SU-DHL-6 (cell line): ENCODE measurements around the gene SP9.

Experiments
- H2AFZ ChIP-seq: fragments of 200-600 bp; sonication (generic); 2 replicates; pipeline ENCODE4 v1.6.1; 2014; ENCODE audit warnings: low read depth, mild to moderate bottlenecking, moderate library complexity, mixed read lengths, antibody characterized with exemption, low read length; ENCODE audit not compliant: severe bottlenecking
- H3F3A ChIP-seq: fragments of 200-600 bp; shearing (Covaris generic); 2 replicates; pipeline ENCODE4 v1.6.0; 2016; ENCODE audit warnings: antibody characterized with exemption, mild to moderate bottlenecking; ENCODE audit not compliant: insufficient read depth
- H3K27ac ChIP-seq: fragments of 200-600 bp; sonication (generic); 2 replicates; pipeline ENCODE4 v1.5.1; 2016; ENCODE audit warnings: low read depth, mild to moderate bottlenecking, low read length, moderate library complexity, mixed read lengths
- H3K27me3 ChIP-seq: fragments of 200-600 bp; sonication (generic), shearing (Covaris generic); 2 replicates; pipeline ENCODE4 v1.6.0; 2014; ENCODE audit warnings: mild to moderate bottlenecking, low read length
- H3K36me3 ChIP-seq: fragments of 200-600 bp; sonication (generic); 2 replicates; pipeline ENCODE4 v1.6.1; 2014; ENCODE audit warnings: mild to moderate bottlenecking, low read length, mixed read lengths
- H3K4me2 ChIP-seq: fragments of 300-600, 200-600 bp; shearing (Covaris generic), sonication (generic); 2 replicates; pipeline ENCODE4 v1.6.0; 2014; ENCODE audit warnings: low read length, low read depth, mild to moderate bottlenecking; ENCODE audit not compliant: poor library complexity, severe bottlenecking
- H3K4me3 ChIP-seq: fragments of 200-600 bp; sonication (generic); 2 replicates; pipeline ENCODE4 v1.5.1; 2014; ENCODE audit warnings: antibody characterized with exemption, low read length, mild to moderate bottlenecking, mixed read lengths; ENCODE audit not compliant: insufficient read depth, poor library complexity, severe bottlenecking
- H3K79me2 ChIP-seq: fragments of 200-600 bp; sonication (generic); 2 replicates; pipeline ENCODE4 v1.6.1; 2014; ENCODE audit warnings: mild to moderate bottlenecking, low read length, moderate library complexity; ENCODE audit not compliant: insufficient read depth
- H3K9ac ChIP-seq: fragments of 200-600 bp; sonication (generic); 2 replicates; pipeline ENCODE4 v1.7.0; 2014; ENCODE audit warnings: mild to moderate bottlenecking, low read length
- H3K9me2 ChIP-seq: fragments of 200-600 bp; sonication (generic); replicated peaks from 2 replicates; pipeline ENCODE4 v1.6.1; 2014; ENCODE audit warnings: low read length; ENCODE audit not compliant: insufficient read depth
- H3K9me3 ChIP-seq: fragments of 200-600 bp; sonication (generic); 2 replicates; pipeline ENCODE4 v1.6.1; 2014; ENCODE audit warnings: low read length, mixed read lengths; ENCODE audit not compliant: insufficient read depth
- H4K20me1 ChIP-seq: fragments of 200-600 bp; sonication (generic); 2 replicates; pipeline ENCODE4 v1.6.1; 2014; ENCODE audit warnings: low read depth, mild to moderate bottlenecking, antibody characterized with exemption, low read length, moderate library complexity, mixed read lengths
- CTCF ChIP-seq: fragments of 200-600 bp; sonication (generic); IDR thresholded peaks from one replicate; pipeline ENCODE4 v1.5.1; 2017; ENCODE audit warnings: antibody characterized with exemption, mild to moderate bottlenecking, low read length, moderate library complexity; ENCODE audit not compliant: insufficient read depth, poor library complexity, severe bottlenecking
- EZH2phosphoT487 ChIP-seq: fragments of 200-600 bp; sonication (generic), shearing (Covaris generic); conservative IDR thresholded peaks from 2 replicates; pipeline ENCODE4 v1.6.1; 2018; ENCODE audit warnings: mild to moderate bottlenecking, antibody characterized with exemption, low read length, moderate library complexity, mixed read lengths

Gene SP9

DNA sequence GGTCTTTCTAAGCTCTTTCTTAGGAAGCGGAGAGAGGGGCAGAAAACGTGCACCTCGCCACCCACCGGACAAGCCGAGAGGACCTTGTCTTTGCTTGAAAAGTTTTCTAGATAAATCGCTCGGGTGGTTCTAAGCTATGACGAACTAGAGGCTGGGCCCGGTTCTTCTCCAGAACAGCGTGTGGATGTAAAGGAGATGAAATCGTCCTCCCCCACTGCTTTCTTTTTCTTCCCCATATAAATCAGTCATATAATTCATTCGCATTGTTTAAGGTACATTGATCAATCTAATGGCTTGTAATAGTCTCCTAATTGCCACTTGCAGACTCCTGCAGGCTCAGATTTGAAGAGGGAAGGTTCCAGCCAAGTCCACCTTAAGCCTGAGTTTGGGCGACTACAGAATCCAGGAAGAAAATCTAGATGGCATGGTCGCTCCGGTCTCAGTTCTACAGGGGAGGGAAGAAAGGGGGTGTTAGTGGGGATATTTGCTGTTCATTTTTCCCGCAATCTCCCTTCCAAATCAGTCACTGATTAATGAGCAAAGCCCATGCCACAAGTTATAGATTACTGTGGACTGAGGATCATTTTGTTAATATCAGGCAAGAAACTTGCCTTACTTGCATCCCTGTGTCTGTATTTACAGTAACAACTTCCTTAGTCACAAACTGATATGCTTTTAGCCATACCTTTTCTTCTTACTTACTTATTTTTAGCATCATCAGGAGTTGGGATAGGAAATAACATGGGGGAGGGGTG is 5.6 kb upstream of the SP9 start:
- H3K79me2 ChIP-seq, result no peaks in the 10 kb centered on the region
- no peak overlapping the region for H2AFZ ChIP-seq
- H3F3A ChIP-seq, result no peaks in the 10 kb centered on the region
- TF ChIP-seq EZH2phosphoT487, result no peak
- no peaks in the 10 kb centered on the region for H3K9me2 ChIP-seq
- no peak overlapping the region for H3K9ac ChIP-seq
- H3K36me3 ChIP-seq, result no peaks in the 10 kb centered on the region
- no peaks in the 10 kb centered on the region for H3K9me3 ChIP-seq
- no peaks in the 10 kb centered on the region for H4K20me1 ChIP-seq
- no peak overlapping the region for H3K4me3 ChIP-seq
- H3K27me3 ChIP-seq, result no peaks in the 10 kb centered on the region
- H3K4me2 ChIP-seq, result no peak overlapping the region
- no peak overlapping the region for H3K27ac ChIP-seq

DNA sequence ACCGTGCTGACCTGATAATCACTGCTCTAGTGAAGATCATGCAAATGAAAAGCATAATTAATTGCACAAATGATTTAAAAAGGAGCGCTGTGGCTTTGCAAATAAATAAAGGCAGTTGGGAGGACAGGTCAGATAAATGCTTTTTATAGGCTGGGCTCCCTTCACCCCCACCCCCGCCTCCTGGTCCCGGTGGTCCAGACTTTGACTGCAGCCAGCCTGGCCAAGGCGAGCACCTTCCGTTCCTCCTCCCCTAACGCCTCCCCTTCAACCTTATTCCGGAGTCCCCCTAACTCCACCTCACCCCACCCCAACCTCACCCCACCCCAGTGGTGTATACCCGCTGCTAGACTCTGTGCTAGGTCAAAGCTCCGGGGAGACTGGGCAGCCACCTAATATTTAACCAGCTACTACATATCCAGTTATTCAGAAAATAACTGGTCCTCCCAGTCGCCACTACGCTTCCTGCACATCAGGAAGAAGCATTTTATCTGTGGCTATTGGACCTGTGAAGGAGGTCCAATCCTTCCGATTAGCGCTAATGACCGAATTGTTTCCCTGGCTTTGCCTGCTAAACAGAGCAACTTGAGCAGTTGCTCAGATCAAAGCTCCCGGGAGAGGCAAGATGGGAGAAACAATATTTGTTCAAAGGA is 3.7 kb upstream of the SP9 start:
- no peaks in the 10 kb centered on the region for H3K36me3 ChIP-seq
- no peaks in the 10 kb centered on the region for H3F3A ChIP-seq
- H3K4me2 ChIP-seq, result no peak overlapping the region
- no peaks in the 10 kb centered on the region for H3K27me3 ChIP-seq
- TF ChIP-seq EZH2phosphoT487 (no peak), CTCF (no peak)
- H4K20me1 ChIP-seq, result no peaks in the 10 kb centered on the region
- no peaks in the 10 kb centered on the region for H3K9me2 ChIP-seq
- H3K9ac ChIP-seq, result no peak overlapping the region
- no peaks in the 10 kb centered on the region for H3K79me2 ChIP-seq
- H2AFZ ChIP-seq, result no peak overlapping the region
- no peak overlapping the region for H3K4me3 ChIP-seq
- H3K9me3 ChIP-seq, result no peaks in the 10 kb centered on the region
- H3K27ac ChIP-seq, result no peak overlapping the region

DNA sequence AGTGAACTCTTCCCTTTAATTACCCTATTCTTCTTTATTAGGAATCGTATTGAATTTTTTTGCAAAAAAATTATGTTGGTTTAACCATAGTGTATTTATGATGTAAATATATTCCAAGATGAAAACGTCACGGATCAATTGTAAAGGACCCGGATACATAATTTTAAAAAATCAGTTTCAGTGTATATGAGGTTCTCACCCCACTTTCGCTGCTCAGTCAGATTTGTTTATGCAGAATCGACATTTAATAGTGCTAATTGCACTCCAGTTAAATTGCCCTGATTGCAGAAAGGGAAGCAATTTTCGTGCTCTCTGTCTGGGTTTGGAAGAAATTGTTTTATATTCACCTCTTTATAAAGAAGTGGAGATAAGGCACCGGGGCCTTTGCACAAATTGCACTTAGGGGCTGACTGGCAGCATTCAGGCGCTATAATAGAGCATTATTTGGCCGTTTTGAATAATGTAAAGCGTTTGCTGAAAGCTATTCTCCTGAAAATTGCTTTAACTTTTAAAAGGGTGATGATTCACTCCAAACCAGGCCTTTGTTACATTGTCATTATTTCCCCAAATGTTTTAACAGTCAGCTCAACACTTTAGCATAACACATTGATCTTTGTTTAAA is 3.0 kb upstream of the SP9 start:
- no peak overlapping the region for H3K9ac ChIP-seq
- no peaks in the 10 kb centered on the region for H3K9me2 ChIP-seq
- no peaks in the 10 kb centered on the region for H3K9me3 ChIP-seq
- H3K27me3 ChIP-seq, result no peaks in the 10 kb centered on the region
- H3K79me2 ChIP-seq, result no peaks in the 10 kb centered on the region
- no peak overlapping the region for H2AFZ ChIP-seq
- H3F3A ChIP-seq, result no peaks in the 10 kb centered on the region
- H4K20me1 ChIP-seq, result no peaks in the 10 kb centered on the region
- no peak overlapping the region for H3K27ac ChIP-seq
- no peaks in the 10 kb centered on the region for H3K36me3 ChIP-seq
- no peak for TF ChIP-seq EZH2phosphoT487
- no peak for TF ChIP-seq CTCF
- no peak overlapping the region for H3K4me2 ChIP-seq
- H3K4me3 ChIP-seq, result no peak overlapping the region
